Lung (tissue), 12 donors: ENCODE data around the gene MUC4. TPM values are rescaled to one million over a fixed set of nuclear protein-coding genes. Genes with fewer than 3 reads are reported as not detected.

ENCODE experiments used
- ATAC-seq: fragments of 200-7000 bp; cut with Tn5 transposase; one replicate; pipeline ENCODE4 v1.9.1; 2020; ENCODE audit warnings: moderate number of reproducible peaks; ENCODE audit not compliant: insufficient read depth, low FRiP score
- DNase-seq, 3 donors: peaks; one replicate each; pipeline ENCODE4 v3.0.0-alpha.2; 2013 to 2017
- H3K27ac ChIP-seq, 2 donors: one replicate each; pipeline ENCODE4 v1.5.1; 2013; ENCODE audit warnings: mild to moderate bottlenecking in 2 of 2, moderate library complexity in 2 of 2, control low read depth in 1 of 2, inconsistent platforms in 1 of 2, low read depth in 1 of 2, low read length in 1 of 2
- H3K27me3 ChIP-seq, 3 donors: one replicate each; pipeline ENCODE4 v1.5.1; 2013; ENCODE audit warnings: low read length in 2 of 3; ENCODE audit not compliant: control insufficient read depth in 3 of 3, insufficient read depth in 3 of 3
- H3K36me3 ChIP-seq, 4 donors: one replicate each; pipeline ENCODE4 v1.5.1; 2013; ENCODE audit warnings: low read length in 4 of 4, mild to moderate bottlenecking in 1 of 4, moderate library complexity in 1 of 4; ENCODE audit not compliant: control insufficient read depth in 4 of 4, insufficient read depth in 4 of 4
- H3K4me1 ChIP-seq, 5 donors: one replicate each; pipeline ENCODE4 v1.5.1; 2013; ENCODE audit warnings: low read length in 5 of 5, mild to moderate bottlenecking in 2 of 5, moderate library complexity in 1 of 5; ENCODE audit not compliant: control insufficient read depth in 5 of 5, insufficient read depth in 5 of 5
- H3K4me3 ChIP-seq: one replicate; pipeline ENCODE4 v1.5.1; 2013; ENCODE audit warnings: mild to moderate bottlenecking, control low read depth, moderate library complexity
- H3K9ac ChIP-seq, 2 donors: one replicate each; pipeline ENCODE4 v1.5.1; 2013; ENCODE audit warnings: low read length in 2 of 2, control low read depth in 1 of 2; ENCODE audit not compliant: insufficient read depth in 1 of 2
- H3K9me3 ChIP-seq, 4 donors: one replicate each; pipeline ENCODE4 v1.5.1; 2013; ENCODE audit warnings: low read length in 3 of 4, mild to moderate bottlenecking in 1 of 4, moderate library complexity in 1 of 4; ENCODE audit not compliant: control insufficient read depth in 4 of 4, insufficient read depth in 3 of 4
- WGBS, 2 donors: extraction: QIAGEN DNeasy Blood & Tissue Kit; methylation state at CpG; one replicate each; pipeline ENCODE4 v1.1.7; 2013; 5-methylcytosine and 5-hydroxymethylcytosine counted together
- polyA plus RNA-seq, 2 donors: library from polyadenylated mRNA; stranded (reverse); fragments of 200-250 nt; gene quantifications; one replicate each; pipeline ENCODE4 v1.2.1, GENCODE V29; 2013
- total RNA-seq, 2 donors: library from RNA; depleted of rRNA in 1 of 2; stranded (reverse); fragments of >200 nt in 1 of 2; gene quantifications; one replicate each; pipeline ENCODE4 v1.2.1, GENCODE V29; 2014 to 2021
- TF ChIP-seq, protein P1 (sequence below): IDR thresholded peaks from 2 replicates; pipeline ENCODE4 v1.5.1; 2012; ENCODE audit warnings: mild to moderate bottlenecking; ENCODE audit errors: control extremely low read depth, extremely low read depth
- donor health status: control.
- donor health status: control.
- donor health status: Bipolar disorder and iron deficiency.
- donor health status: healthy.
- donor health status: DM: yes; HTN: yes; CAD: no.

The MUC4 gene
- total and polyA plus RNA-seq, 4 donors, result 10.0 to 56.0 (median 21.9) TPM

DNA sequence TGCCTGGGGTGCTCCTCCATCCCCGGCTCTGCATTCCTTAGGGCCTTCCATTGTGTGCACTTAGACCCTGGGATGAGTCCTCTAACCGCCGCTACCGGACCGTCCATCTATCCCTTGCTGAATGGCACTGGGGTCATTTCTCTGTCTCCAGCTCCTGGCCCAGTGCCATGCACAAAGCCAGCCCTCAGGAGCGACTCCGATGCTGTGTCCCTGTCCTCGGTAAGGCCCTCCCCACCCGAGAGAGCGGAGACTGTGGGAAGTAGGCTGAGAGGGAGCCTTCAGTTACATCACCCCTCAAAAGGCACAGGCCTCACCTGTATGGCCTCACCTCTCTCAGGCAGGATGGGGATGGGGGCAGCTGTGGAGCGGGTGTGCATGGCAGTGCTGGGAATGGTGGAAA is 33.8 kb downstream of the MUC4 start:
- Histone ChIP-seq H3K9ac (no peak overlapping the region), H3K27ac (no peak overlapping the region), H3K4me1 (no peaks in the 10 kb centered on the region), H3K9me3 (no peaks in the 10 kb centered on the region), H3K36me3 (no peaks in the 10 kb centered on the region), H3K4me3 (no peak overlapping the region), H3K27me3 (no peaks in the 10 kb centered on the region)
- WGBS, 2 donors, result 82 to 86% methylated on average over 11 of the region's 11 CpGs
- ATAC-seq (no peak), DNase-seq (no peak)
- TF ChIP-seq, protein P1, sequence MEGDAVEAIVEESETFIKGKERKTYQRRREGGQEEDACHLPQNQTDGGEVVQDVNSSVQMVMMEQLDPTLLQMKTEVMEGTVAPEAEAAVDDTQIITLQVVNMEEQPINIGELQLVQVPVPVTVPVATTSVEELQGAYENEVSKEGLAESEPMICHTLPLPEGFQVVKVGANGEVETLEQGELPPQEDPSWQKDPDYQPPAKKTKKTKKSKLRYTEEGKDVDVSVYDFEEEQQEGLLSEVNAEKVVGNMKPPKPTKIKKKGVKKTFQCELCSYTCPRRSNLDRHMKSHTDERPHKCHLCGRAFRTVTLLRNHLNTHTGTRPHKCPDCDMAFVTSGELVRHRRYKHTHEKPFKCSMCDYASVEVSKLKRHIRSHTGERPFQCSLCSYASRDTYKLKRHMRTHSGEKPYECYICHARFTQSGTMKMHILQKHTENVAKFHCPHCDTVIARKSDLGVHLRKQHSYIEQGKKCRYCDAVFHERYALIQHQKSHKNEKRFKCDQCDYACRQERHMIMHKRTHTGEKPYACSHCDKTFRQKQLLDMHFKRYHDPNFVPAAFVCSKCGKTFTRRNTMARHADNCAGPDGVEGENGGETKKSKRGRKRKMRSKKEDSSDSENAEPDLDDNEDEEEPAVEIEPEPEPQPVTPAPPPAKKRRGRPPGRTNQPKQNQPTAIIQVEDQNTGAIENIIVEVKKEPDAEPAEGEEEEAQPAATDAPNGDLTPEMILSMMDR, result no peak

- TF ChIP-seq, protein P1, result peak; percentile 9
- DNase-seq, result peak; percentile 36 to 53 (median 42)
- Histone ChIP-seq H3K4me3 (no peak overlapping the region), H3K27ac (no peak overlapping the region), H3K9me3 (no peaks in the 10 kb centered on the region), H3K27me3 (no peaks in the 10 kb centered on the region), H3K4me1 (no peaks in the 10 kb centered on the region), H3K36me3 (no peaks in the 10 kb centered on the region), H3K9ac (no peak overlapping the region)
- ATAC-seq, result peak; percentile 69
- WGBS, 2 donors, result 33 to 38% methylated on average over 13 of the region's 13 CpGs
Measured at GRCh38 chr3:195774917-195775316, 36.8 kb downstream of the MUC4 start.

GRCh38 chr3:195773956-195774537 is 37.7 kb downstream of the MUC4 start:
- no peak for DNase-seq
- no peak for ATAC-seq
- no peaks in the 10 kb centered on the region for H3K4me1 ChIP-seq
- TF ChIP-seq, protein P1, result no peak
- no peaks in the 10 kb centered on the region for H3K9me3 ChIP-seq
- H3K9ac ChIP-seq, result no peak overlapping the region
- no peaks in the 10 kb centered on the region for H3K27me3 ChIP-seq
- WGBS, 2 donors, result 90% methylated on average over 23 of the region's 23 CpGs
- H3K27ac ChIP-seq, result no peak overlapping the region
- H3K36me3 ChIP-seq, result no peaks in the 10 kb centered on the region
- no peak overlapping the region for H3K4me3 ChIP-seq
